ENCODE measurements around the gene TPGS1. TPM values are rescaled to one million over a fixed set of nuclear protein-coding genes. Genes with fewer than 3 reads are reported as not detected.

The TPGS1 gene
- polyA plus RNA-seq, 4 donors: 17.4 to 38.4 (median 25.2) TPM

DNA sequence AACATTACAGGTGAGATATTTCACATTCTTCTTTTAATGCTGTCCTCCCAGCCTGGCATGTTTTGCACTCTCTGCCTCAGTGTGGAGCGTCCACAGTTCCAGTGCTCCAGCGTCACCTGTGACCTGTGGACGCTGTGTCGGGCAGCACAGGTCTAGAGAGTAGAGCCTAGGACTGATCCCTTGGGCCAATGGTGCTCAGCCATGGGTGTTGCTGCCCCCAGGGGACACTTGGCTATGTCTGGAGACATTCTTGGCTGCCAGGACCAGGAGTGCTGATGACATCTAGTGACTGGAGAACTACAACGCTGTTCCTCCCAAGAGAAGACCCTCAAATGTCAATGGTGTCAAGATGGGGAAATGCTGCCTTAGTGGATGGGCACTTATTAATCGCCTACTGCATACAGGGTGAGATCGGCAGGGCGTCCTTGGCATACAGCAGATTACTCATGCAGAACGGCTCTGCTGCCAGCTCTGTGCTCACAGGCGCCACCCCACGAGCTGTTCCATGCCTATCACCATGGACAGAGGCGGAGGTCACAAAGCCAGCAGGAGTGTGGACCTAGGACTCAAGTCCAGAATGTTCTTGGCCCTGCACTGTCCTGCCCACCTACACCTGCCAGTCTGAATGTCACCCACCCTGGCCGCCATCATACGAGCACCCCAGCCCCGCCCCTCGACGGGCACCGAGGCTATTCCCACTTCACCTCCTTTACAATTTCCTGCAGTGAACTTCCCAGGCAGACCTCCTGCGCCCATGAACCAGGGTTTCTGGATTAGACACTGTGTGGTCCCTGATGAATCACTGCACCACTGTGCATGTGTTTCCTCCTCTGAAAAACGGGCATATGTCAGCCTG, 24.9 kb upstream of the TPGS1 start:
- FAIRE-seq (no peak), DNase-seq (no peak)
- 35 to 60% (median 50%) methylated on average over 20 of the region's 20 CpGs for WGBS, 3 donors
- Histone ChIP-seq H3K27ac (ENCODE audit: low read depth in 1 of 3, low read length in 2 of 3) (no peak overlapping the region), H3K4me3 (ENCODE audit: low read depth in 1 of 3, low read length in 3 of 3) (no peak overlapping the region), H3K27me3 (ENCODE audit: control insufficient read depth in 3 of 3, insufficient read depth in 3 of 3, low read length in 3 of 3) (peaks cover 0 to 19% (median 7%) of the 10 kb centered on the region in 3 donors), H3K36me3 (ENCODE audit: control insufficient read depth in 3 of 3, insufficient read depth in 2 of 3, low read depth in 1 of 3, low read length in 3 of 3) (no peaks in the 10 kb centered on the region), H3K9me3 (ENCODE audit: control insufficient read depth in 2 of 2, insufficient read depth in 1 of 2, low read depth in 1 of 2, low read length in 1 of 2) (no peaks in the 10 kb centered on the region), H3K4me1 (ENCODE audit: control insufficient read depth in 3 of 3, insufficient read depth in 2 of 3, low read depth in 1 of 3, low read length in 2 of 3) (peaks cover 0 to 9% (median 0%) of the 10 kb centered on the region in 3 donors)

DNA sequence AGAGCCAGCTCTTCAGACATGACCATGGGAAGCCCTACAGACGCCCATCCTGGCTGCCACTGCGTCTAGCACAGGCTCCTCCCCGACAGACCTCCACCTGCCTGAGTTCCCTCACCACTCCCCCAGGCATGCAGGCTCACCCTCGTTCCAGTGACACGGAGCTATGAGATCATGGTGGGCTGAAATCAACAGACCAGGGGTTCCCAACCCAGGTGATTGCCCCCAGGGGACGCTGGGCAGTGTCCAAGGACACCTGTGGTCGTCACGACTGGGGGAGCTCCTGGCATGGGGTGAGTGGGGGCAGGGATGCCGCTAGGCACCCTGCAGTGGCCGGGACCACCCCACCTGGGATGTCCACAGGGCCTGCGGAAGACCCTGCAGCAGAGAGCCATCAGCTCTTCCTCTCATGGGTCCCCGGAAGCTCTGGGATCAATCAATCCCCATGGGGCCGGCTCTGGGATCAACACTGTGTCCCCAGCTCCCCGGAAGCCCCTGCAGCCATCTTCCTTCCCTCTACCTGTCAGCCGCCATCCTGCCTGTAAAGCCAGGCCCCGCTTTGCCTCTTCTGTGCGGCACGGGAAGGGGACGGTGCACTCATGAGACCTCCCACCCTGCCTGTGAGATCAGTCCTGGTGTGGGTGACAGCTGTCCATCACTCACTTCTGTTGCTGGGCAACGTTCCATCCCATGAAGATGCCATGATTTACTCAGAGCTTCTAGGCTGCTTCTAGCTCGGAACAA, 23.8 kb upstream of the TPGS1 start:
- whole genome bisulfite sequencing, 3 donors: 53 to 56% (median 56%) methylated on average over 21 of the region's 21 CpGs

DNA sequence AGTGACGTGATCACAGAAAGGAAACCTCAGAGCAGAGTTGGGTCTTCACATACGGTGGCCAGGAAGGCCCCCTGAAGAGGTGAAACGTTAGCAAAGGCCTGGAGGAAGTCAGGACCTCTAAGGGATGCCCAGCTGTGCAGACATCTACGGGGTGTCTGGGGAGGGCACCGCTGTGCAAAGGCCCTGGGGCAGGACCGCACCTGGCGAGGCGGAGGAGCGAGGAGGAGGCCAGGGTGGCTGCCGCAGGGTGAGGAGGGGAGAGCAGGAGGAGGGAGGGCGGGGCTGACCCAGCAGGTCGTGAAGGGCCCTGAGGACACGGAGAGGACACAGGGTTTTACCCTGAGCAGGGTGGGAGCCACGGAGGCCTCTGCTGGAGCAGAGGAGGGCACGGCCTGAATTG, 22.8 kb upstream of the TPGS1 start:
- peaks cover 0 to 9% (median 0%) of the 10 kb centered on the region in 3 donors for H3K4me1 ChIP-seq (ENCODE audit: control insufficient read depth in 3 of 3, insufficient read depth in 2 of 3, low read depth in 1 of 3, low read length in 2 of 3)
- H3K27ac ChIP-seq (ENCODE audit: low read depth in 1 of 3, low read length in 2 of 3): no peak overlapping the region
- FAIRE-seq (no peak), DNase-seq (no peak)
- H3K9me3 ChIP-seq (ENCODE audit: control insufficient read depth in 2 of 2, insufficient read depth in 1 of 2, low read depth in 1 of 2, low read length in 1 of 2): no peaks in the 10 kb centered on the region
- no peak overlapping the region for H3K4me3 ChIP-seq (ENCODE audit: low read depth in 1 of 3, low read length in 3 of 3)
- H3K27me3 ChIP-seq (ENCODE audit: control insufficient read depth in 3 of 3, insufficient read depth in 3 of 3, low read length in 3 of 3): peaks cover 0 to 19% (median 7%) of the 10 kb centered on the region in 3 donors
- no peaks in the 10 kb centered on the region for H3K36me3 ChIP-seq (ENCODE audit: control insufficient read depth in 3 of 3, insufficient read depth in 2 of 3, low read depth in 1 of 3, low read length in 3 of 3)
- WGBS, 3 donors: 40 to 68% (median 60%) methylated on average over 14 to 15 of the region's 15 CpGs

More for the DNA sequence above, 23.8 kb upstream of the TPGS1 start:
- Histone ChIP-seq H3K4me3 (ENCODE audit: low read depth in 1 of 3, low read length in 3 of 3) (no peak overlapping the region), H3K27me3 (ENCODE audit: control insufficient read depth in 3 of 3, insufficient read depth in 3 of 3, low read length in 3 of 3) (peaks cover 0 to 19% (median 7%) of the 10 kb centered on the region in 3 donors), H3K27ac (ENCODE audit: low read depth in 1 of 3, low read length in 2 of 3) (no peak overlapping the region), H3K9me3 (ENCODE audit: control insufficient read depth in 2 of 2, insufficient read depth in 1 of 2, low read depth in 1 of 2, low read length in 1 of 2) (no peaks in the 10 kb centered on the region), H3K4me1 (ENCODE audit: control insufficient read depth in 3 of 3, insufficient read depth in 2 of 3, low read depth in 1 of 3, low read length in 2 of 3) (peaks cover 0 to 9% (median 0%) of the 10 kb centered on the region in 3 donors), H3K36me3 (ENCODE audit: control insufficient read depth in 3 of 3, insufficient read depth in 2 of 3, low read depth in 1 of 3, low read length in 3 of 3) (no peaks in the 10 kb centered on the region)
- DNase-seq (no peak), FAIRE-seq (no peak)

DNA sequence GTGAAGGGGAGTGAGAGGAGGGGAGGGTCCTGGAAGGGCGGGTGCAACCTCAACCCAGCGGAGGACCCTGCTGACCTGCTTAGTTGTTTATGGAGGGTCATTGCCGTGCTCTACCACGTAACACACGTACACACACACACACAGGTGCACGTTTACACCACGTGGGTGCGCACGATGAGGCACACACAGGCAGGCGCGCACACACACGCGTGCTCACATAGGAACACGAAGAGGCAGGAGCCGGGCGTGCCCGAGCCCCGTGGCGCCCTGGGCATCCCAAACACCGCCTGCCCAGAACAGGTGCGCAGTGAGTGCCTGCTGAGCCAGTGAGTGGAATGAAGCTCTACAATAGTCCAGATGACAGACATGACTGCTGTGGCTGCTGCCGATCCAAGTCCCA, 22.2 kb upstream of the TPGS1 start:
- WGBS, 3 donors: 46 to 79% (median 72%) methylated on average over 22 of the region's 22 CpGs
- Histone ChIP-seq H3K27ac (ENCODE audit: low read depth in 1 of 3, low read length in 2 of 3) (peak overlapping the region in 1 of 3 donors; percentile 12), H3K36me3 (ENCODE audit: control insufficient read depth in 3 of 3, insufficient read depth in 2 of 3, low read depth in 1 of 3, low read length in 3 of 3) (no peaks in the 10 kb centered on the region), H3K4me3 (ENCODE audit: low read depth in 1 of 3, low read length in 3 of 3) (no peak overlapping the region), H3K27me3 (ENCODE audit: control insufficient read depth in 3 of 3, insufficient read depth in 3 of 3, low read length in 3 of 3) (peaks cover 0 to 19% (median 7%) of the 10 kb centered on the region in 3 donors), H3K4me1 (ENCODE audit: control insufficient read depth in 3 of 3, insufficient read depth in 2 of 3, low read depth in 1 of 3, low read length in 2 of 3) (peaks cover 0 to 9% (median 0%) of the 10 kb centered on the region in 3 donors), H3K9me3 (ENCODE audit: control insufficient read depth in 2 of 2, insufficient read depth in 1 of 2, low read depth in 1 of 2, low read length in 1 of 2) (no peaks in the 10 kb centered on the region)
- DNase-seq: no peak
- FAIRE-seq: no peak

DNA sequence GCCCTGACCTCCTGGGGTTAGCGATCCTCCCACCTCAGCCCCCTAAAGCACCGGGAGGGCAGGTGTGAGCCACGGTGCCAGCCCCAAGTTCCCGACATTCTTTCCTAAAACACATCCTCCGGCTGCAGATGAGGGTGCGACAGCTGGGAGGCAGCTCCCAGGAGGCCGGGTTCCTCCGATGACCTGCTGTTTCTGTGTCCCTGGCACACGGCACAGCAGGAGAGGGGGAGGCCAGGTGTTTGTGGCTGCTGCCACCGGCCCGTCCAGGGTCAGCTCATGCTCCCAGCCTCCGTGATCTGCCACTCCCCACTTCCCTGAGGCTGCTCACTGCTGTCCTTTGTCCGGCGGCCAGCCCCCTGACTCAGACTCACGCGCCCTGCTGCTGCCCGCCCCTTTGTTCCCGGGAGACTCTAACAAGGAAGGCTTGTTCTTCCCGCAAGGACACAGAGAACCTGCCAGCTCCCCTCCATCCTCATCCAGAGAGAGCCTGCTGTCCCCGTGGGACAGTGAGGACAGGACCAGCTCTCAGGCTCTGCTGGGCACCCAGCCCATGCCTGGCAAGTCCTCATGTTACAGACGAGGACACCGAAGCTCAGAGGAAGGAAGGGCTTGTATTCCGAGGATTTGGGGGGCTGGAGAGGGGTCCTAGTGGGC, 21.6 kb upstream of the TPGS1 start:
- 10 to 23% (median 19%) methylated on average over 22 to 23 of the region's 23 CpGs for WGBS, 3 donors
- Histone ChIP-seq H3K4me1 (ENCODE audit: control insufficient read depth in 3 of 3, insufficient read depth in 2 of 3, low read depth in 1 of 3, low read length in 2 of 3) (peaks cover 0 to 9% (median 0%) of the 10 kb centered on the region in 3 donors), H3K27me3 (ENCODE audit: control insufficient read depth in 3 of 3, insufficient read depth in 3 of 3, low read length in 3 of 3) (peaks cover 0 to 19% (median 7%) of the 10 kb centered on the region in 3 donors), H3K27ac (ENCODE audit: low read depth in 1 of 3, low read length in 2 of 3) (peak overlapping the region in 1 of 3 donors; percentile 19), H3K9me3 (ENCODE audit: control insufficient read depth in 2 of 2, insufficient read depth in 1 of 2, low read depth in 1 of 2, low read length in 1 of 2) (no peaks in the 10 kb centered on the region), H3K36me3 (ENCODE audit: control insufficient read depth in 3 of 3, insufficient read depth in 2 of 3, low read depth in 1 of 3, low read length in 3 of 3) (no peaks in the 10 kb centered on the region), H3K4me3 (ENCODE audit: low read depth in 1 of 3, low read length in 3 of 3) (no peak overlapping the region)
- FAIRE-seq: no peak
- DNase-seq: peak in 1 of 2 donors; percentile 65

DNA sequence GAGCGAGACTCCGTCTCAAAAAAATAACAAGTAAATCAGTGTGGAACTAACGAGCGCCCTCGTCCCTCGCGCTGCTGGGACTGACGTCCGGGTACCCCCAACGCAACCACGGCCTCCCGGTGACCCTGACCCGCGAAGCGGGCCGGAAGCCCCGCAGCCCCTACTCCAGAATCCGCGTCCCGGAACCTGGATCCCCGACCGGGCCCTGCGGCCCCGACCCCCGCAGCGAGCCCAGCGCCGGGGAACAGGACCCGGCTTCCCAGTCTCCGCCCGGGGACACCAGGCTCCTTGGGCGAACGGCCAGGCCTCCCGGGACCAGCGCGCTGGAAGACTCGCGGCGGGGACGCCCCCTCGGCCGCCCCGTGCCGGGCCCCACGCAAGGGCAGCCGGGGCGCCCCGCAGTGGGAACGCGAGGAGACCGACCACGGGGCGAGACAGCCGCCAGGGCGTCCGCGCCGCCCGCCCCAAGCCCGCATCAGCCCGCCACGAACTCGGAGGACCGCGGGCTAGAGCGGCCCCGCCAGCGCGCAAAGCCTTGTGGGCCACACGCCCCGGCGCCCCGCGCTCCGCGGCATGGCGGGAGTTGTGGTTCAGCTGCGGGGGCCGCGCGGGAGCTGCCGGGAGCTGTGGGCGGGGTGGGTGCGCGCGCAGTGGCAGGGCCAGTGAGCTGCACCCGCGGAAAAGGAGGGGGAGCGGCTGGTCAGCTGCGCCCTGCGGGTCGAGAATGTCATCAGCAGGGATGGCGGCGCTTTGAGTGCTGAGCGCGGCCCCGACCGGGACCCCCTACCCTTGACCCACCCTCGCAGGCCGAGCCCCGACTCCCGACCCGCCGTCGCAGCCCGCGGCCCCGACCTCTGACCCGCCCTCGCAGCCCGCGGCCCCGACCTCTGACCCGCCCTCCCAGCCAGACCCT, 18.5 kb upstream of the TPGS1 start:
- WGBS, 3 donors: 1% methylated on average over 64 to 114 of the region's 114 CpGs
- Histone ChIP-seq H3K36me3 (ENCODE audit: control insufficient read depth in 3 of 3, insufficient read depth in 2 of 3, low read depth in 1 of 3, low read length in 3 of 3) (no peaks in the 10 kb centered on the region), H3K4me1 (ENCODE audit: control insufficient read depth in 3 of 3, insufficient read depth in 2 of 3, low read depth in 1 of 3, low read length in 2 of 3) (peaks cover 0 to 9% (median 0%) of the 10 kb centered on the region in 3 donors), H3K4me3 (ENCODE audit: low read depth in 1 of 3, low read length in 3 of 3) (peak overlapping the region; percentile 54 to 83 (median 73)), H3K27me3 (ENCODE audit: control insufficient read depth in 3 of 3, insufficient read depth in 3 of 3, low read length in 3 of 3) (peaks cover 0 to 19% (median 7%) of the 10 kb centered on the region in 3 donors), H3K9me3 (ENCODE audit: control insufficient read depth in 2 of 2, insufficient read depth in 1 of 2, low read depth in 1 of 2, low read length in 1 of 2) (no peaks in the 10 kb centered on the region), H3K27ac (ENCODE audit: low read depth in 1 of 3, low read length in 2 of 3) (peak overlapping the region; percentile 73 to 94 (median 73))
- FAIRE-seq (no peak), DNase-seq (peak; percentile 94 to 98)

DNA sequence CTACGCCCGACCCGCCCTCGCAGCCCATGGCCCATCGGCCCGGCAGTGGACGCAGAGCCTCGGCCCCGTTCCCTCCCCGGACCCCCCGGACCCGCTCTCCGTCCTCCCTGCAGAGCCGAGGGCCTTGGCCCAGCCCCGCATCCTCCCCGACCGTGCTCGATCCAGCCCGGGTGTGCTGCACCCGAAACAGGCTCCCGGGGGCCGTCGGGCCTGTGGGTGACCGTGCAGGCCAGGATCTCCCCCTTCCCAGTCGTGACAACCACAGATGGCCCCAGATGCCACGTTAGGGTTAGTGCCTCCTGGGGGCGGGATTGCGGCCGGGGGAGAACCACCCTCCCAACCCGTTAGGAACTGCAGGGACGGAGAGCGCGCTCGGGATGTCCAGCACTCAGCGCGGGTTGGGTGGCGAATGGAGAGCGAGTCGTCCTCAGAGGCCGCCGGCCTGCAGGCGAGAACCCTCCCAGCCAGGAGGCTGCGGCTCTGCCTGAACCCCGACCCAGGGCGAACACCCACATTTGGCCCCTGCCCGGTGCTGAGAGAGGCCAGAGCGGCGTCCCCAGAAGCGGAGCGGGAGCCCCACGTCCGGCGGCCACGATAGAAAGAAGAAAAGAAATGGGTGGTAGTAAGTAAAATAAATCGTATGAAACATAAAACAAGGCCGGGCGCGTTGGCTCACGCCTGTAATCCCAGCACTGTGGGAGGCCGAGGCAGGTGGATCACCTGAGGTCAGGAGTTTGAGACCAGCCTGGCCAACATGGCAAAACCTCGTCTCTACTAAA, 17.7 kb upstream of the TPGS1 start:
- Histone ChIP-seq H3K36me3 (ENCODE audit: control insufficient read depth in 3 of 3, insufficient read depth in 2 of 3, low read depth in 1 of 3, low read length in 3 of 3) (no peaks in the 10 kb centered on the region), H3K27ac (ENCODE audit: low read depth in 1 of 3, low read length in 2 of 3) (peak overlapping the region in 2 of 3 donors; percentile 1 to 70), H3K4me1 (ENCODE audit: control insufficient read depth in 3 of 3, insufficient read depth in 2 of 3, low read depth in 1 of 3, low read length in 2 of 3) (peaks cover 0 to 9% (median 0%) of the 10 kb centered on the region in 3 donors), H3K27me3 (ENCODE audit: control insufficient read depth in 3 of 3, insufficient read depth in 3 of 3, low read length in 3 of 3) (peaks cover 0 to 16% (median 4%) of the 10 kb centered on the region in 3 donors), H3K9me3 (ENCODE audit: control insufficient read depth in 2 of 2, insufficient read depth in 1 of 2, low read depth in 1 of 2, low read length in 1 of 2) (no peaks in the 10 kb centered on the region), H3K4me3 (ENCODE audit: low read depth in 1 of 3, low read length in 3 of 3) (peak overlapping the region; percentile 41 to 83 (median 49))
- 17 to 34% (median 22%) methylated on average over 54 to 61 of the region's 61 CpGs for WGBS, 3 donors
- FAIRE-seq: no peak
- DNase-seq: peak in 1 of 2 donors; percentile 51

All from small intestine (tissue), 7 donors.